Left colon (tissue), 2 donors: ENCODE measurements around the gene RELCH. TPM values are rescaled to one million over a fixed set of nuclear protein-coding genes. Genes with fewer than 3 reads are reported as not detected.
"Not testable (repeated sequence)": the region's sequence is repeated elsewhere in the genome, so short reads cannot be mapped to it uniquely, and the experiment has no call there.

Experiments used
- ATAC-seq: fragments of 200-7000 bp; cut with Tn5 transposase; one replicate; pipeline ENCODE4 v1.9.1; 2020; ENCODE audit warnings: mild to moderate bottlenecking, moderate library complexity
- DNase-seq, 2 donors: peaks; one replicate each; pipeline ENCODE4 v3.0.0-alpha.2; 2020
- intact Hi-C, 2 donors: fragments of 100-400 bp; cut with DNase I in 1 of 2; cut with micrococcal nuclease in 1 of 2; formaldehyde crosslinking; loops; one replicate each; pipeline versions ENCODE4 v1.11.2 to v1.14.0; 2022; cut with DNase I, micrococcal nuclease
- long read RNA-seq: library from polyadenylated mRNA; unstranded; transcript quantifications from one replicate; pipeline ENCODE4 v2.0.0, GENCODE V29; 2021
- total RNA-seq, 2 donors: library from RNA; stranded (reverse); fragmentation: NEBNext Ultra II Directional; extraction: Animal tissue kit (Norgen Biotek cat#: 25700); gene quantifications; one replicate each; pipeline ENCODE4 v1.2.1, GENCODE V29; 2021
- donor health status: DM: no; HTN: no; CAD: no.
- donor health status: DM: yes; HTN: yes; CAD: no.

RELCH gene
- 10 to 100 TPM; 46.9 to 61.1 TPM for total RNA-seq
- long read RNA-seq, full-length matches to known transcripts, result 17 of 39 reads
- long read RNA-seq, partial matches to known transcripts, result 11 of 39 reads
- long read RNA-seq, other reads (novel, unspliced or antisense), result 11 of 39 reads

DNA sequence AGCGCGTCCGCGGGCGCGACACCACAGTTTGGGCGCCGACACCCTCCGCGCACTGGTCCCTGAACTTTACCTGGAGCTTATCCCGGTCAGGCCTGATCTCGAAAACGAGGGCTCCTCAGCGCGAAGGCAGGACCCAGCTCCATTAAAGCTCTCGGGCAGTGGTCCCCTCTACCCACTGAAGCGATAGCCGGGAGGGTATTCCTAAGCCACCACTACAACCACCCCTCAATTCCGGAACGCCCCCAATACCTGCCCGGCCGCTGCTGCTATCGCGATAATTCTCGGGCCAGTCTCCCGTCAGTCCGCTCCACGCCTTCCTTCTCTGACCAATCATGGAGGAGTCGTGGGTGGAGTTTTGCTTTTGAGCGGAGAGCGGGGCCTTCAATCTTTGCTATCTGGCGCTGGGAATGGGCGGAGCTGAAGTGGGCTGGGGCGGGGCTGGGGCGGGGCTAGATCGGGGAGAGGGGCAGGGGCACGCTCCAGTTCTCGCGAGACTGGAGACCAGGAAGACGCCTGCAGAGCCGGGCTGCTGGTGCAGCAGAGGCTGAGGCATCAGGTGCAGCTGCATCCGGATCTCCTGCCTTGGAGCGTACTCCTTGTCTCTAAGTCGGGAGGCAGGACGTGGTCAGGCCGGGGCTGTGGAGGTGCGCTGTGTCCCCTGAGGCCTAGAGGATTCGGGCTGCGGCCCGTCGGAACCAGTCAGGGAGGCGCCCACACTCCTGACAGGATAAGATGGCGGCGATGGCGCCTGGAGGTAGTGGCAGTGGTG is at the start of gene RELCH, which contains the start of gene PIGN:
Gene RELCH, plus strand, starts transcription at position 482 of the 769 bp plus-strand sequence. Its CDS starts 251 bp downstream, at position 733.
Gene PIGN, minus strand, starts transcription at position 283 of the 769 bp plus-strand sequence. CDS start 25,703 bp downstream, outside the sequence.
- DNase-seq, result peak; percentile 93 to 98
- intact Hi-C loops, result loop anchor here in 1 of 2 donors (5.0 kb wide), 1 partner anchor 60 kb away; no protein-coding TSS in a partner anchor
- peak; percentile 86 for ATAC-seq

DNA sequence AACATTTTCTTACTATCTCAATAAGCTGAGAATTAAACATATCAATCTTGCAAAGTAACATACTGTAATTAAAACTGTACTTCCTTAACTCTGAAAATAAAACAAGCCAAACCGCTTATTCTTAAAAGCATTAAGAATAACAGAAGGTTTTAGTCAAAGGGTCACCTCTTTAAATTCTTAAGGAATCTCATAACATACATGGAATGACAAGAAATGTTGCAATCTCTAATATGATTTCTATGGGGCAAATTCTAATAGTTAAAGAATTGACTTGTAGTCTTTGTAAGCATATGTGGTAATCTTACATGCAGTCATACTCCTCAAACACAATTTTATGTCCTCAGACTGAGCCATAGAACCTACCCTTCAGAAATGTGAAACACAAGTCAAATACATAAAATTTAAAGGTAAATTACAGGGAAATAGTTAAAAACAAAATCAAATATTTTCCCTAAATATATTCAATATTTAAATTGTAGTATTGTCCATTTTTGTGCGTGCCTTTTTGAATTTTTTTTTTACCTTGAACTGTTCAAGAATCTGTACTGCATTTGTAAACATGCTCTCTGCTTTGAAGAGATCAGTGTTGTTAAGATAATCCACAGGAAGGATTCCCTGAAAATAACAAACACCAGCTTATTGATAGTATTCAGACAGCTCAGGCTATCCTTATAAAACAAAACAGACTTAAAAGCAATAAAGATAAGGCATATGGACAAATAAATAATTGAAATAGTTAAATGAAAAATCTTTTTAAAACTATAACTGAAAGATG is 48.4 kb upstream of the RELCH start:
- intact Hi-C loops, result no loop called here

DNA sequence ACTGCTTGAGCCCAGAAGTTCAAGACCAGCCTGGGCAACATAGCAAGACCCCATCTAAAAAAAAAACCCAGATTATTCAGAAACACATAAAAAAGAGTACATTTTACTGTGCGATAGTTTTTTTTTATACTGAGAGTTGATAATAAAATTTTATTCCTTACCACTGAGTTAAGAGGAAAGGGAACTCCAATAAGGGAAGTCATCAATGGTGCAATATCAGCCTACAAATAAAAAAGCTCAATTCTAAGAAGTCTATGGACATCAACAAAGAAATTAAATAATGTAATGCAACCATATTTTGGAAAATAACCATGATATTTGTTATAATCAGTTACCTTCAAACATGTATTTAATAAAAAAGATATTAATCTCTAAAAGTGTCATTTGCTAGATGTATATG is 46.8 kb upstream of the RELCH start:
- intact Hi-C loops, result no loop called here
- no peak for DNase-seq
- no peak for ATAC-seq

More for the DNA sequence above, 48.4 kb upstream of the RELCH start:
- ATAC-seq (no peak), DNase-seq (no peak)

GRCh38 chr18:62144338-62144737 is 42.7 kb upstream of the RELCH start:
- no peak for ATAC-seq
- DNase-seq, result no peak
- intact Hi-C loops, result no loop called here

- intact Hi-C loops, result no loop called here
- peak; percentile 49 for ATAC-seq
Measured at GRCh38 chr18:62151068-62151771, 35.8 kb upstream of the RELCH start.

DNA sequence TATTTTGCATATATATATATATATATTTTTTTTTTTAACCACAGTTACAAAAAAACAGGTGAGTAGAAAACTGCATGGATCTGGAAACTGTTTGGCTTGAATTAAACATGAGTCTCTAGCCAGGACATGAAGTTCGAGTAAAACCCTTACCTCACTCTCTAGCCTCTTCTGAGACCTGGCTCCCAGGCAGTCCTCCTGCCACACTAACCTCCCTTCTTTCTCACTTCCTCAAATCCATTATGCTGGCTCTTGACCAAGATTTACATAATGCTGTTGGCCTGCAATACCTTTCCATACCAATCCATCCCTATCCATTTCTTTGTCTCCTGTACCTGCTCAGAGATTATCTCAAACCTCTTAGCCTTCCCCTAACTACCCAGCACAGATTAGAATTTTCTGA is 34.2 kb upstream of the RELCH start:
- DNase-seq (no peak), ATAC-seq (peak; percentile 33)

More at GRCh38 chr18:62151068-62151771, 35.8 kb upstream of the RELCH start:
- no peak for DNase-seq

DNA sequence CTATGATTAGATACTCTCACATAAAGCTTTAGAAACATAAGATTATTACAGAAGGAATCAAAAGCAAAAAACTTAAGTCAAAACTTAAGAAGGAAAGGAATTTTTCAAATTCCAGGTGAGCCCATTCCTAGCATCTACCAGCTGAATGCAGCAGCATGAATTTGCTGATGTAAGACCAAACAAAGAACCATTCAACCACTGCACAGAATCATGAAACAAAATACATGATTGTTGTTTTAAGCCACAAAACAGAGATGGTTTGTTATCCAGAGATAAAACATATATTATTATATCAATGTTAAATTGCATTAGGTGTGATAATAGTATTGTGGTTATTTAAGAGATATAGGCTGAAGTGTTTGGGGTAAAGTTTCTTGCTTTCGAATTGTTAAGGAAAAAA is 29.2 kb upstream of the RELCH start:
- no peak for DNase-seq
- no peak for ATAC-seq
- intact Hi-C loops, result no loop called here

More for the DNA sequence above, 34.2 kb upstream of the RELCH start:
- intact Hi-C loops, result no loop called here

DNA sequence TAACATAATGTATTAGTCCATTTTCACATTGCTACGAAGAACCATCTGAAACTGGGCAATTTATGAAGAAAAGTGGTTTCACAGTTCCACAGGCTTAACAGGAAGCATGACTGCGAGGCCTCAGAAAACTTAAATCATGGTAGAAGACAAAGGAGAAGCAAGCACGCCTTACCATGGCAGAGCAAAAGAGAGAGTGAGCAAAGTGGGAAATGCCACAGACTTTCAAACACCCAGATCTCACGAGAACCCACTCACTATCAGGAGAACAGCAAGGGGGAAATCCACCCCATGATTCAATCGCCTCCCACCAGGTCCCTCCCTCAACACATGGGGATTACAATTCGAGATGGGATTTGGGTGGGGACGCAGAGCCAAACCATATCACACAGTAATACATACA is 22.7 kb upstream of the RELCH start:
- intact Hi-C loops, result no loop called here
- DNase-seq (no peak), ATAC-seq (no peak)

DNA sequence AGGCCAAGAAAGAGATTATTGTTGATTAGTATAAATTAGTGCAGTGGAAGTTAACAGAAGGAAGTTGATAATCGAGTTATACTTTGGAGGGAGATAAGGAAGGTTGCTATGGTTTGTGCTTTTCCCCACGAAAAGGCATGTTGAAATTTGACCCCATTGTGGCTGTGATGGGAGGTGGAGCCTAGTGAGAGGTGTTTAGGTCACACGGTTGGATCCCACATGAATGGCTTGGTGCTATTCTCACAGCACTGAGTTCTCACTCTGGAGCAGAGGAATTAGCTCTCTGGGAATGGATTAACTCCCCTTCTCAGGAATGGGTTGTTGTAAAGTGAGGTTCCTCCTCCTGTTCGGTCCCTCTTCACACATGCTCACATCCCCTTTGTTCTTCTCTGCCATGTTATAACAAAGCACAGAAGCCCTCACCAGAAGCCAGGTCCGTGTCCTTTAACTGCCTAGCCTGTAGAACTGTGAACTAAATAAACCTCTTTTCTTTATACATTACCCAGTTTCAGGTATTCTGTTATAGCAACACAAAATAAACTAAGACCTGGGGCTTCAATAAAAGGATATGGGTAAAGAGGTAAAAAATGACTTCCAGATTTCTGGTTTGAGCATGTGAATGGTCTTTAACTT is 22.1 kb upstream of the RELCH start:
- no peak for ATAC-seq
- no peak for DNase-seq
- intact Hi-C loops, result no loop called here

DNA sequence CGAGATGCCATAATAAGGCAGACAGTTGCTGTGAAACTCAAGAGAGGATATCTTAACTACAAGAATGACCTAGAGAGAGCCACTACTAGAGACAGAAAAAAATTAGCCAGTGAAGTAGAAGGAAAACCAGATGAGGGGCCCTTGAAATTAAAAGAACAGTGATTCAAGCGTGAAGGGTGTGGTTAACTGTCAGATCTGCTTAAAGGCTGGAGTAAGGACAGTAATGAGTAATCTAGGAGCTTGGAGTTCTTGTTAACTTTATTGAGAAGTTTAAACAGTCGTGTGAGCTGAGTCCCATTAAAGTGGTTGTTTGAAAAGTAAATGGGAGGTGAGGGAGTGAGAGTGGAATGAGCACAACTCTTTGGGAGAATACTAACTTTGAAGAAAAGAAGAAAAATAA is 21.5 kb upstream of the RELCH start:
- intact Hi-C loops, result no loop called here
- DNase-seq (no peak), ATAC-seq (peak; percentile 74)

- DNase-seq, ATAC-seq, intact Hi-C loops: not testable (repeated sequence)
Measured at GRCh38 chr18:62166524-62166923, 20.5 kb upstream of the RELCH start.

- intact Hi-C loops, result no loop called here
- ATAC-seq, result no peak
- DNase-seq, result no peak
Measured at GRCh38 chr18:62170857-62171256, 16.2 kb upstream of the RELCH start.

GRCh38 chr18:62172298-62172697 is 14.8 kb upstream of the RELCH start:
- intact Hi-C loops, result no loop called here
- ATAC-seq, result no peak

DNA sequence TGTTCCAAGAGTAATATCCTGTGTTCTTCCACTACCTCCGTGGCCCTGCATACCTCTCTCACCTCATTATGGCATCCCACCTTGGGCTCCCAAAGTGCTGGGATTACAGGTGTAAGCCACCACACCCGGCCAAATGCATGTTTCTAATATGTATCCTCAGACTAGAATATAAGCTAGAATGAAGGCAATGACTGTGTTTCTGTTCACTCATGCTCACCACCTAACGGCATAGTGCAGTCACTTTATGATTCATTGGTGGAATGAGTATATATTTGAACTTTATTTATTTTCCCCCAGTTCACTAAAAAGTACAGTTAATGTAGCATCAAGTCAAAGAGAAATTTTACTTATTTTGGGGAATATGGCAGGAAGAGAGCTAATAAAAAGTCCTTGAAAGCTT is 11.5 kb upstream of the RELCH start:
- DNase-seq (no peak), ATAC-seq (no peak)
- intact Hi-C loops, result no loop called here

More at GRCh38 chr18:62172298-62172697, 14.8 kb upstream of the RELCH start:
- no peak for DNase-seq

GRCh38 chr18:62177271-62177670 is 9.8 kb upstream of the RELCH start:
- ATAC-seq, result no peak
- no peak for DNase-seq
- intact Hi-C loops, result no loop called here

- intact Hi-C loops, result no loop called here
- no peak for DNase-seq
- peak; percentile 60 for ATAC-seq
Measured at GRCh38 chr18:62179213-62179612, 7.8 kb upstream of the RELCH start.

DNA sequence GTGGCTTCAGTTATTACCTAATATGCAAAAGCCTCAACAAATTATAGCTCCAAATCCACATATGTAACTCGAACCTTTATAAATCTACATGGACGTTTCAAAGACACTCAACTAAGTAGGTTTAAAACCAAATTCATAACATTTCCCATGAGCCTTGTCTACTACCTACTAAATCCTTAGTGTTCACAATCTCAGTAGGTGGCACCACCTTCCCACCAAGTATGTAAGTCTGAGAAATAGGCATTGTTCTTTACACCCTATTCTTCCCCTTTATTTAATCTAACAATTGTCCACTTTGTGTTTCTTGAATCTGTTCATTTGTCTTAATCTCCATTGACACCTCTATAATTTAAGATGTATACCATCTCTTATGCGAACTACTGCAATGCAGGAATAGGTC is 4.8 kb upstream of the RELCH start:
- DNase-seq (no peak), ATAC-seq (no peak)

DNA sequence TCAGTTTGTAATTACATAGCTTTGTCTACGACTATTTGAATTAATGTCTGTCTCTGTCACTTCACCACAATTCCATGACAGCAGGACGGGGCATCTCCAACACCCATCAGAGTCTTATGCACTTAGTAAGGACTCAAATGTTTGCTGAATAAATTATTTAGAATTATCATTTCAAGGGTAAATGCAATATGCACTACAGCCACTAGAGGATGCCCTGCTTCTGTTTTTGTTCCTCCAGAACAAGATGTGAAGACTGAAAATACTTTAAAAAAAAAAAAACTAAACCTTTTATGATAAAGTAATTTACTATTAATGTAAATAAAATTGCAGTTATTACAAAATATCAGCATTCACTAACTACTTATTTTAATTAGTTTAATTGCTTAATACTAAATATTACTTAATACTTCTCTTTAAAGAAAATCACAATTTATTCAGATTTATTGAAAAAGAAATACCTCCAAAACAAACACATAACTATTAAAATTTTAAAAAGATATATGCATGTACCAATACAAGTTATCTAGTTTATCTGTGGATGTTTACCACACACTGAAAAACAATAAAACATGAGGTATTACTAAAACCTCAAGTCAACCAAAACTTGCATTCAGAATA is 3.4 kb upstream of the RELCH start:
- ATAC-seq (no peak), DNase-seq (peak in 1 of 2 donors; percentile 25)
- intact Hi-C loops, result loop anchor here in 1 of 2 donors (2.0 kb wide), 1 partner anchor 65 kb away; no protein-coding TSS in a partner anchor

More for the DNA sequence above, 4.8 kb upstream of the RELCH start:
- intact Hi-C loops, result no loop called here
